SK-N-SH treated with all-trans-retinoic acid at 6 μM for 48 hours (cell line): ENCODE data around the gene ANGPT4.

Source experiments
- BACH2 ChIP-seq: fragments of 250-450 bp; sonication (Bioruptor Pico); IDR thresholded peaks from 2 replicates; pipeline ENCODE4 v1.9.0; 2021; ENCODE audit warnings: mild to moderate bottlenecking, borderline replicate concordance
- CREB5 ChIP-seq: fragments of 250-450 bp; sonication (Bioruptor Pico); IDR thresholded peaks from 2 replicates; pipeline ENCODE4 v1.5.1; 2020; ENCODE audit warnings: low read depth, mild to moderate bottlenecking, moderate library complexity
- ESRRG ChIP-seq: fragments of 250-450 bp; sonication (Bioruptor Pico); IDR thresholded peaks from 2 replicates; pipeline ENCODE4 v1.6.1; 2021; ENCODE audit warnings: mild to moderate bottlenecking
- OSR1 ChIP-seq: fragments of 250-450 bp; sonication (Bioruptor Pico); IDR thresholded peaks from 2 replicates; pipeline ENCODE4 v1.8.0; 2022; ENCODE audit warnings: moderate library complexity, mild to moderate bottlenecking, inconsistent platforms
- PATZ1 ChIP-seq: fragments of 250-450 bp; sonication (Bioruptor Pico); IDR thresholded peaks from 2 replicates; pipeline ENCODE4 v1.8.0; 2020; ENCODE audit warnings: mild to moderate bottlenecking, moderate library complexity, borderline replicate concordance
- POU6F1 ChIP-seq: fragments of 250-450 bp; sonication (Bioruptor Pico); IDR thresholded peaks from 2 replicates; pipeline ENCODE4 v1.8.0; 2021; ENCODE audit warnings: low read depth, mild to moderate bottlenecking, moderate library complexity, borderline replicate concordance
- PPARA ChIP-seq: fragments of 250-450 bp; sonication (Bioruptor Pico); IDR thresholded peaks from 2 replicates; pipeline ENCODE4 v1.5.0; 2020; ENCODE audit warnings: mild to moderate bottlenecking, borderline replicate concordance
- SNAI2 ChIP-seq: fragments of 250-450 bp; sonication (Bioruptor Pico); IDR thresholded peaks from 2 replicates; pipeline ENCODE4 v1.5.0; 2020; ENCODE audit warnings: mild to moderate bottlenecking, moderate library complexity
- TCF4 ChIP-seq: fragments of 250-450 bp; sonication (Bioruptor Pico); IDR thresholded peaks from 2 replicates; pipeline ENCODE4 v1.8.0; 2021; ENCODE audit warnings: mild to moderate bottlenecking, moderate library complexity, borderline replicate concordance
- ZC3H10 ChIP-seq: fragments of 250-450 bp; sonication (Bioruptor Pico); IDR thresholded peaks from 2 replicates; pipeline ENCODE4 v1.5.1; 2021; ENCODE audit warnings: mild to moderate bottlenecking, moderate library complexity
- ZFP30 ChIP-seq: fragments of 450-650 bp; formaldehyde crosslinking; IDR thresholded peaks from 2 replicates; pipeline ENCODE4 v1.5.0; 2022; ENCODE audit warnings: mild to moderate bottlenecking, moderate library complexity
- ZNF565 ChIP-seq: fragments of 450-650 bp; formaldehyde crosslinking; conservative IDR thresholded peaks from 2 replicates; pipeline ENCODE4 v1.5.0; 2020; ENCODE audit warnings: low read depth, mild to moderate bottlenecking, moderate library complexity

GRCh38 chr20:924639-925038, 8.5 kb upstream of the ANGPT4 start:
- TF ChIP-seq ZFP30 (no peak), ZNF565 (CRISPR knock-in tag) (no peak), TCF4 (CRISPR knock-in tag) (no peak), BACH2 (CRISPR knock-in tag) (no peak), ESRRG (CRISPR knock-in tag) (no peak), PATZ1 (CRISPR knock-in tag) (no peak), POU6F1 (CRISPR knock-in tag) (no peak), CREB5 (CRISPR knock-in tag) (no peak), ZC3H10 (CRISPR knock-in tag) (no peak), PPARA (CRISPR knock-in tag) (no peak), SNAI2 (CRISPR knock-in tag) (no peak), OSR1 (no peak)
